NCI-H2107 treated with DMSO at 0.1 percent for 48 hours (cell line): Measurements from ENCODE around the gene KANSL1L.
"Not testable (repeated sequence)": the region's sequence is repeated elsewhere in the genome, so short reads cannot be mapped to it uniquely, and the experiment has no call there.

Source experiments
- DNase-seq: peaks from one replicate; lab custom pipeline; 2025; ENCODE audit not compliant: unreplicated experiment; lab: John Stamatoyannopoulos, UW

Gene KANSL1L, protein sequence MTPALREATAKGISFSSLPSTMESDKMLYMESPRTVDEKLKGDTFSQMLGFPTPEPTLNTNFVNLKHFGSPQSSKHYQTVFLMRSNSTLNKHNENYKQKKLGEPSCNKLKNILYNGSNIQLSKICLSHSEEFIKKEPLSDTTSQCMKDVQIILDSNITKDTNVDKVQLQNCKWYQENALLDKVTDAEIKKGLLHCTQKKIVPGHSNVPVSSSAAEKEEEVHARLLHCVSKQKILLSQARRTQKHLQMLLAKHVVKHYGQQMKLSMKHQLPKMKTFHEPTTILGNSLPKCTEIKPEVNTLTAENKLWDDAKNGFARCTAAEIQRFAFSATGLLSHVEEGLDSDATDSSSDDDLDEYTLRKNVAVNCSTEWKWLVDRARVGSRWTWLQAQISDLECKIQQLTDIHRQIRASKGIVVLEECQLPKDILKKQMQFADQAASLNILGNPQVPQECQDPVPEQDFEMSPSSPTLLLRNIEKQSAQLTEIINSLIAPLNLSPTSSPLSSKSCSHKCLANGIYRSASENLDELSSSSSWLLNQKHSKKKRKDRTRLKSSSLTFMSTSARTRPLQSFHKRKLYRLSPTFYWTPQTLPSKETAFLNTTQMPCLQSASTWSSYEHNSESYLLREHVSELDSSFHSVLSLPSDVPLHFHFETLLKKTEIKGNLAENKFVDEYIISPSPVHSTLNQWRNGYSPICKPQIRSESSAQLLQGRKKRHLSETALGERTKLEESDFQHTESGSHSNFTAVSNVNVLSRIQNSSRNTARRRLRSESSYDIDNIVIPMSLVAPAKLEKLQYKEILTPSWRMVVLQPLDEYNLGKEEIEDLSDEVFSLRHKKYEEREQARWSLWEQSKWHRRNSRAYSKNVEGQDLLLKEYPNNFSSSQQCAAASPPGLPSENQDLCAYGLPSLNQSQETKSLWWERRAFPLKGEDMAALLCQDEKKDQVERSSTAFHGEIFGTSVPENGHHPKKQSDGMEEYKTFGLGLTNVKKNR

DNA sequence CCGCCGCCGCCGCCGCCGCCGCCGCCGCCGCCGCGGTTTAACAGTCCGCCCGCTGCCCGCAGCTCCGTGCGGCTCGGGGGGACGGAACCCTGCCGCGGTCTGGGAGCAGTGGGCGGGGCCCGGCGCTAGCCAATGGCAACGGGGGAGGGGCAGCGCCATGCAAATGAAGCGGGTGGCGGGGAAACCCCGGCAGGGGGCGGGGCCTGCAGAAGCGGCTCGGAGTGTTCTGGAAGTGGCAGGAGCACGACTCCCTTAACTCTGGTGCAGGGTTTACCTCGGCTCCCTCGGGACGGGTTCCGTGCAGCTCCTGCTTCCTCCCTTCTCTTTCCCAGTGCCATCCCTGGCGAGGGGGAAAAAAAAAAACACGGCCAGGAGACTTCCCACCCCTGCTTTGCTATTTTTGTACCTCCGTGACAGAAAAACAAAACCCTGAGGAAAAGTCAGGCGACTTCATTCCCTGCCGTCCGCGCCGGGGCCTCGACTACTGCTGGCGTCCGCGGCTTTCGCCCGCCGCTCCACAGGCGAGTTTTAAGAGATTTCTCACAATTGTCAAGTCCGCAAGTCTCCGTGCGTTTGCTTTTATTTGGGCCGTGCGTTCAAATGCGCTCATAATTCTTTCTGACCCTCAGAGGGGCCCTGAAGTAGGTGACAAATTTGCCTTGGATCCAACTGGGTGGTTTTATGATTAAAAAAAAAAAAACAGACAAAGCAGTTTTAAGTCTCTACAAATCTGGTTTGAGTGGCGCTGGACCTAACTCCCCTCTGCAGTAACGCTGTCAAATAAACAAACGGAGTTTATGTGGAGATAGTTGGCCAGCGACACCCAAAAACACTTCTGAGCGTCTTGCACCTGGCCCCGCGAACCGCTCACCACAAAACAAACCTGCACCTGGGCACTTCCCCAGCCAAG lies at the start of gene KANSL1L:
Gene KANSL1L, minus strand, starts transcription at position 101 of the 910 bp plus-strand sequence. CDS start 16,827 bp downstream, outside the sequence.
- DNase-seq = peak; percentile 92

GRCh38 chr2:210215120-210215519 lies 43.9 kb upstream of the KANSL1L start:
- DNase-seq = no peak

GRCh38 chr2:210210185-210210584 lies 39.0 kb upstream of the KANSL1L start:
- no peak for DNase-seq

DNA sequence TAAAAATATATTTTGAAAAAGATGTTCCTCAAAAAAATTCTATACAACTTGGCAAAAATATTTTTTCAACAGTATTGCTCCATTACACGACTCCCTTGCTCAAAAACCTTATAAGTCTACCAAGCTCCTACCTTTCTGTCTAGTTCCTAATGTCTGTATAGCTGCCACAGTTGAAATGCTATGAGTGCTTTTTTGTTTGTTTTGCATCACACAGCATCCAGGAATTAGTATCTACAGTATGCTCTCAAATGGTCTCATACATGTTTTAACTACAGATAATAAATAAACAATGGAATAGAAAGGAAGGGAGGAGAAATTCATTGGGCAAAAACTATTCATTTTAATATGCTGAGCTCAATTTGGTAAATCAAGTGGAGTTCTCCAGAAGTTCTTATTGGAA lies 36.7 kb upstream of the KANSL1L start:
- DNase-seq = peak; percentile 5

- no peak for DNase-seq
These were observed 32.3 kb upstream of the KANSL1L start for GRCh38 chr2:210203558-210203957.

DNA sequence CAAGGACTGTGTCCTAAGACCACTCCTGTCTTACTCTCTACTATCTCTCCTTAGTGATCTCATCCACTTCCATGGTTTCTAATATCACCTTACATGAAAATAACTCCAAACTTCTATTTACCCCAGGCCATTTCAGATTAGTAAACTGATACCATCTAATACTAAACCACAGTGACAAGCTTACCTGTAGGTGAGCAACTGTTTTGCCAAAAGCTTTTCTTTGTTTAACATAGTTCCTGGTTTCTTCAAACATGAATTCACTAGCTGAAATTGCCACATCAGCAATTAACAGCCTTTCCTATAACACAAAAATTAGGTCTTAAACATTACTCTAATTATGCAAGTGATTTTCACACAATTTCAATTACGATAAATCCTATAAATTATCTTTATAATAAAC lies 31.9 kb upstream of the KANSL1L start:
- peak; percentile 58 for DNase-seq

GRCh38 chr2:210199854-210200253 lies 28.6 kb upstream of the KANSL1L start:
- peak; percentile 73 for DNase-seq

GRCh38 chr2:210199186-210199765 lies 28.1 kb upstream of the KANSL1L start:
- peak; percentile 66 for DNase-seq

DNA sequence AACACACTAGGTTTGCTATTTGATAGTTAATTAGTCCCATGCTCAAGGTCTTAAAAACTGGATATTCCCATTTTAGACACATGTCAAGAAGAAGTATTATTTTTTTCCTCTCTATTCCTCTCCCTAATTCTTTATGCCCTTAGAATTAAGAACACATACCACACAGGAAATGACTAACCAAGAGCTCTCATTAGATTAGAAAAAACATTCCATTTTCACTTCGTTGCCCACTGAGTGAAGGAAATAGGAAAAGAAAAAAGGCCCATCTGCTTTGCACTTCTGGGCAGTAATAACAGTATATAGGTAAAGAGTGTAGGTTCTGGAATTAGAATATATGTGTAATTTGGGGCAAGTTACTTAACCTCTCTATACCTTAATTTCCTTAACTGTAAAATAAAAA lies 27.1 kb upstream of the KANSL1L start:
- DNase-seq = no peak

- DNase-seq = no peak
These were observed 26.5 kb upstream of the KANSL1L start for GRCh38 chr2:210197720-210198119.

DNA sequence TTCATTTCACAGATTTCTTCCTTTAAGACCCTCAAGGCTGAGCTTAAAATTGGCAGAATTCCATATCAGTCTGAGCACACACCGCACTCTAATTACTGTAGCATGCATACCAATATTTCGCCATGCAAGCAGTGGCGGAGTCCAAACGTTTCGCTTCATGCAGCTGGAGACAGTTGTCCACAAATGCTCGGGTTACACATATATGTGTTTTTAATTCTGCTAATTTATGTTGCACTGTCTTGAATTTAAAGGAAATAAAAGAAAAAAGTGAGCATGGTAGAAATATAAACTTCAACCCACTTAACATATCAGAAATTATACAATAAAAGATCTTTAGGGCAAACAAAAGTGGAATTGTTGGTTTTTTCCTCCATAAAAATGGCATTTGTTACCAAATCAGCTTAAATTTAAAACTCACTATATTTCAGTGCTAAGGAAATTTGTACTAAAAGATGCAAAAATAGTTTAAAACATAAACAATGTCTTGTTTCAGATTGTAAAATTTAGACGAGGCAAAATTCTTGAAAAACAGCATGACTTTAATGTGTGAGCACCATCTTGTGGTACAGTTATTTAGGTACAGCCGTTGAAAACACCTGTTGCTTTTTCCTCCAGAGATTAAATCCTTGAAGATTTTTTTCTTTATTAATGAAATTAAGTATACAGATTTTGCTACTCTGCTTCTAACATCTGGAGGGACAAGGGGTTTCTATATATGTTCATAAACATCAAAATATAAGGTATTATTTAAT lies 24.1 kb upstream of the KANSL1L start:
- DNase-seq = peak; percentile 42

DNA sequence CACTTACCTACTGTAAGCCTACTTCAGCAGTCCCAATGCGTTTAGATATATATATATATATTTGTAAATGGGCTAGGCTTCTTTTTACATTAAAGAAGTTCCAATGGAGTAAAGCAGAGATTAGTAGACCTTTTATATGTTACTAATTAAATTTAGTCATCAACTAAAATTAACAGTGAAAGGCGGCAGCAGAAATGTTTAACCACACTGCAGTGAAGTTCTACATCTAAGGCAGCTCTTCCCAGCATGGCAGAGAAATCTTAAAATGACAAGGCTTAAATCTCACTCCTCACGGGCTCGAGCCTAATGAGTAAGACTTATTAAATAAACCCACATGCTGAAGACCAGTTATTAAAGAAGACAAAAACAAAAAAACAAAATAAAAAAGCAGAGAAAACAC lies 19.1 kb upstream of the KANSL1L start:
- DNase-seq = no peak

DNA sequence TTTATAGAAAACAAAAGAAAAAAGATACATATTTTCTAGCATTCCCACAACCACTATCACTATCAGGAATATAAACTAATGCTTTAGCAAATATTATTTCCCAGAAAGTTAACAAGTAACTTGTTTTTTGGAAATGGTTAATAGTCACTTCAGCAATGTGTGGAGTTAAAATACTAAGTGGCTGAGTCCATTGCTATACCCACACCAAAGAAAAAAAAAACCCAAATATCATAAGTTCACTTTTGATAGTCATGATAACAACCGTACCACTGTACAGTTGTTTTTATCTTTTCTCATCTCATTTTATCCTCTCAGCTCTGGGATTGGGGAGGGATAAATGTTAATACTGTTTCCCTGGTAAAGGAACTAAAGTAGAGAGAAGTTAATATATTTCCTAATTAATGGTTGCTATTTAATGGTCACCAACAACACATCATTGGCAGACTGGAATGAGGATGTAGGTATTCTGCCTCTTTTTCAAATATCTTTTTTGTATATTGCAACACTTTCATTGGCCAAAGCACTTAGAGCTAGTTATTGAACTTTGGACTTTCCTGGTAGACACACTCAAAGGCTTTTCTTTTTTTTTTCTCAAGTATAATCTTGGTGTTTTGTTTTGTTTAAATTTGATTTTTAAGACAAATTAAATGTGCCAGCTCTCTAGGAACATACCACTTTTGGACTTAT lies 18.4 kb upstream of the KANSL1L start:
- DNase-seq = no peak

GRCh38 chr2:210188755-210189154 lies 17.5 kb upstream of the KANSL1L start:
- no peak for DNase-seq

DNA sequence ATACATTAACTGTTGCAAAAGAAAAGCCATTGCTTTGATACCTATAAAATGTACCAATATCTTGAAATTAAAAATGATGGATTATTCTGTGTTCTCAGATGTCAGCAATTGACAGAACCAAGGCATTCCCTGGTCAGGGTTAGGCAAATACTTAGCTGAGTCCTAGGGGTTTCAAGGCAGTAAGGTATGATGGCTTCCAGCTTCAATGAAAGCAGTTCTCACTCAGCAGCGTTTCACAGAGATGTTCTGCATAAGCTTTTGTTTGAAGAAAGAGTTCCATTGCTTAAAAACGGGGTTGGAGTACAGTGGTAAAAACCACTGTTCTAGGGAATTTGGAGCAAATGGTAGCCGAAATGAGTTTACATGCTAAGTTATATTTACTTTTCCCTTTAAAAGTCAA lies 17.0 kb upstream of the KANSL1L start:
- no peak for DNase-seq

GRCh38 chr2:210183936-210184335 lies 12.7 kb upstream of the KANSL1L start:
- DNase-seq = not testable (repeated sequence)

DNA sequence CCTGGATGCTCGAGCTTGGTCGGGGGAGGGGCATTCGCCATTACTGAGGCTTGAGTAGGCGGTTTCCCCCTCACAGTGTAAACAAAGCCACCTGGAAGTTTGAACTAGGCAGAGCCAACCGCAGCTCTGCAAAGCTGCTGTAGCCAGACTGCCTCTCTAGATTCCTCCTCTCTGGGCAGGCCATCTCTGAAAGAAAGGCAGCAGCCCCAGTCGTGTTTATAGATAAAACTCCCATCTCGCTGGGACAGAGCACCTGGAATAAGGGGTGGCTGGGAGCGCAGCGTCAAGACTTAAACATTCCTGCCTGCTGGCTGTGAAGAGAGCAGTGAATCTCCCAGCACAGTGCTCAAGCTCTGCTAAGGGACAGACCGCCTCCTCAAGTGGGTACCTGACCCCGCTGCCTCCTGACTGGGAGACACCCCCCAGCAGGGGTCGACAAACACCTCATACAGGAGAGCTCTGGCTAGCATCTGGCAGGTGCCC lies 10.4 kb upstream of the KANSL1L start:
- DNase-seq = peak; percentile 61

GRCh38 chr2:210181033-210181605 lies 9.9 kb upstream of the KANSL1L start:
- DNase-seq = not testable (repeated sequence)

DNA sequence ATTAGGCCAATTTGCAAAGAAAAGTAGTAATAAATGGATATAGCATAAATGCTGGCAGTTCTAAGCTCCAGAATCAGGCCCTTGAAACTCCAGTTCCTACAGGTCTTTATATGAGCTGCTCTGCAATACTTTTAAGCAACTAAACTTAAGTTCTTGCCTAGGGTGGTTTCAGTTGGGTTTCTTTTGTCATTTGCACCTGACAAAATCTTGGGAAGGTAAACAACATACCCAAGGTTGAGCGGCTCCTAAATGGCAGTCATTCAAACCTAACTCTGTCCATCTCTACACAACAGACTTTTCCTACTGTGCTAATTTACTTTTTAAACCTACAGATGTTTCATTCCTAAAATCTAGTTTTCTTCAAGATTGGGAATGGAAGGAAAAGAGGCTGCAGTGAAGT lies 9.3 kb upstream of the KANSL1L start:
- no peak for DNase-seq
